COLO668 (cell line): ENCODE data around the gene MCAT.
"Not testable (repeated sequence)": the region's sequence is repeated elsewhere in the genome, so short reads cannot be mapped to it uniquely, and the experiment has no call there.

Experiments
- DNase-seq: peaks from one replicate; lab custom pipeline; 2025; ENCODE audit not compliant: unreplicated experiment; lab: John Stamatoyannopoulos, UW

Gene MCAT

DNA sequence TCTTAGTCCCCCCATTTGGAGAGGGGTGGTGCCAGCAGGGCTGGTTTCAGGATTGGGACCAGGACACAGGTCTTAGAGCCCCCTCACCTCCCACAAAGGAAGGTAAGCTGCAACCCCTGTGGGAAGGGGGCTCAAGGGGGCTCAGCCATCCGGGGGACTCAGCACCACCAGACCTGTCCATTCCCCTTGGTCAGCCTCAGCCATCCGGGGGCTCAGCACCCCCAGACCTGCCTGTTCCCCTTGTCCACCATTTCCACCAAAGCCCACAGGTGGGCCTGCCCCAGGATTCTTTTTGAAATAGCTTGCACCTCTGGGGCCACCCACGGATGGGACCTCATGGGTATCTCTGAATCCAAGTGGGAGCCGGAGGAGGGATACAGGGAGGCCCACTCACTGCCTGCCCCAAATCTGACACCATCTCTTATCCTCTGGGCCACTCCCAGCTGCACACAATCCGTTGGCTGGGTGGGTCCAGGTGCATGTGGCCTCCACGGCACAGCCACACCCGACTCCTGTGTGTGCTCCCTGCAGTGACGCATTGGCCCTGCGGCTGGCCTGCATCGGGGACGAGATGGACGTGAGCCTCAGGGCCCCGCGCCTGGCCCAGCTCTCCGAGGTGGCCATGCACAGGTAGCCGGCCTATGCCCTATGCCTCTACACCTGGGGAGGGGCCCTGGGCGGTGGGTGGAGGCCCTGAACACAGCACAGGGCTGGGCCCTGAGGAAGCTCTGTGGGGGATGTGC lies 15.9 kb downstream of the MCAT start:
- DNase-seq = peak; percentile 79

DNA sequence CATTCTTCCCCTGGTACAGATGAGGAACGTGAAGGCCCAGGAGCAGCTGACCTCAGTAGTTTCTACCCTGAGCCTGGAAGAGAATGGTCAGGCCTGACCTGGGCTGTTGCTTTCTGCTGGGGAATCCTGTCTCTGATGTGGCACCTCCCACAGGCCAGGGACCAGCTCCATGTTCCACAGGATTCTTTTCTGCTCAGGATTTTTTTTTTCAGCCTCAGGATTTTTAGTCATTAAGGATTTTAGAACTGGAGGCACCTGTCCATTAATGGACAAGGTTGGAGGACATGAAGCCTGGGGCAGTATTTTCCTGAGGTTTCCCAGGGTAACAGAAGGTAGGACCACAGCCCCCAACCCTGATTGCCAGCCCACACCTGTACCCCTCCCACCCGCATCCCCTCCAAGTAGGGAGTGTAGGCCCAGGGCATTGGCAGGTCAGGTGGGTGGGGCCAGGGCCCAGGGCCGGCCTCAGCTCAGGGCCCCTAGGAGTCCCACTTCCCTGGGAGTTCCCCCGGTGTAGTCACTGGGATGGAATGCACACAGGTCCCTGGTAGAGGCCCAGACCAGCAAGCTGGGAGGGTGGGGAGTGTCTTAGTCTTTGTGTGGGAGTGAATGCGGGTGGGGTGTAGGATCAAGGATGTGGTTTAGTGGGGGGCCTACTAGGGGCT lies 16.6 kb downstream of the MCAT start:
- DNase-seq = peak; percentile 11

DNA sequence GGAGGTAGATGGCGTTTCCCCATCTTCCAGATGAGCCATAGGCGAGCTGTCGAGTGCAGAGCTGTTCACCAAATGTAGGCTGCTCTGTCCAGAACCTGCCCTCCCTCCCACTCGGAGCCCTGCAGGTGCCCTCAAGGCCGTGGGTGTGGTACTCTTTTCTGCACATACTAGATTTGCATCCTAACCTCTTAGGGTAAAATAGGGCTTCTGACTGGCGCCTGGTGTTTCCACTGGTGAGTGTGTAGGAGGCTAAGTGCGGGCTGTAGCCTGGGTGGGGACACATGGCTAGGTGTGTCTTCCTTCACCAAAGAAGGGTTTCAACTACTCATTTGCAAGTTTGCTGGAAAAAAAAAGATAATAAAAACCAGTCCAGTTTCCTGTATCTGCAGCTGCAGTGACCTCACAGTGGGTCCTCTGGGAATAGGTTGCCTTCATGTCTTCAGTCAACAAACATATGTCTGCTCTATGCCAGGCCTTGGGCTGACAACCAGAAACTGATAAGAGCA lies 24.2 kb downstream of the MCAT start:
- DNase-seq = peak; percentile 34

DNA sequence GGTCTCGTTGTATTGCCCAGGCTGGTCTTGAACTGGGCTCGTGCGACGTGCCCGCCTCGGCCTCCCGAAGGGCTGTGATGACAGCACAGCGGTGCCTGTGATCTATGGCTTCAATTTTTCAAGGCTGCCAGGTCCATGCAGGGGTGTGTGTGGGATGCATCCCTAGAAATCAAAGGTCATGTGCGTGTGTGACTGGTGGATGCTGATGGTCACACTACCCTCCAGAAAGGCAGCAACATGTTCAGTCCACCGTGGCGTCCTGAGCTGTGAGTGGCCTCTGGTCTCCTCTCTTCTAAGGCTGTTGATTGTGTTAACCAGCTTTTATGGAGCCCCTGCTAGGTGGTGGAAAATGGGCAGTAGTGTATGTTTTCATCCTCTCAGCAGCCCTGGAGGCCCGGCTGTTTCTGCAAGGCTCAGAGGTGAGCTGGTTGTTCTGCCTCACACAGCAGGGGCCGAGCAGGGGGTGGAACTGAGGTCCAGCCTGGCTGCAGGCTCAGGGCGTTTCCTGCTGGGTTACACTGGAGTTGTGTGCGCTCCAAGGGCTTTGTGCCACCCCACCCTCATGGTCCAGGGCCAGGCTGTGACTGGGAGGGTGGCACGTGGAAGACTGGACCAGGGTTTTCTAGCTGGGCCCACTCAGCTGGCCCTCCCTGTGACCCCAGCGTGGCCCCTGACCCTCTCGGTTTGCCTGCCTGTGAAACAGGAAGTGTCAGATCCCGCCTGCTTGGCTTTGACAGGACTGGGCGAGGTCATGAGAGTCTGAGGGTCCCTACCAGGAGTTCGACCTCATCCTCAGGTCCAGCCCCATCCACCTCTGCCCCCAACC lies 25.0 kb downstream of the MCAT start:
- DNase-seq = no peak

DNA sequence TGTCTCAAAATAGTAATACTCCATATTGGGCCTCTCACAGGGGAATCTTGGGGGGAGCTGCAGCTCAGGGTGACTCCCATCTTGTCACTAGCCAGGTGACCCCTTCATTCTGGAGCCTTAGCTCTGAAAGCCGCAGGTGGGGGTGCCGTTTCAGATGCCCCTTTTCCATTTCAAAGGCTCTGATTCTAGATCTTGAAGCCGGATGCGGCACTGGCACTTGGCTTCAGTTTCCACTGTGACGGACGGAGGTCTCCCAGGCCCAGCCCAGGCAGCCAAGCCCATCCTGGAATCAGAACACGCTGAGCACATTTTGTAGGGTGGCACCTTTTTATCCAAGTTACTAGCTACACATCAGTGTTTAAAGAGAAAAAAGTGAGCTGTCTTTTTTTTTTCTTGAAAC lies 26.3 kb downstream of the MCAT start:
- DNase-seq = no peak

DNA sequence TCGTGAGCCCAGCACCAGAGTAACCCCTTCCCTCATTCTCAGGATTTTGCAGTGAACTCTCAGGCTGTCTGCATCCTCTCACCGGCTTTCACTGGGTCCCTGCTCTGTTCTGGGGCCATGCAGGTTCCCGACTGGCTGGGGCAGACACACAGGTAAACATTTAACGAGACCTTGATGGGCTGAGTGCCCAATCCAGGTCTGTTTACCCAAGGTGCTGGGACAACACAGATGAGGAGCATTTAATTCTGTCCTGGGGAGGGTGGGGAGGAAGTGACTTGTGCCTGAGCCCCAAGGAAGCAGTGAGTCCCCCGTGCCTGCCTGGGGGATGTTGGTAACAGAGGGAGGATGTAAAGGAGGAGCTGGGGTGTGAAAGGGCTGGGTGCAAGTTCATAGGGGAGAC lies 28.2 kb downstream of the MCAT start:
- DNase-seq = peak; percentile 76

DNA sequence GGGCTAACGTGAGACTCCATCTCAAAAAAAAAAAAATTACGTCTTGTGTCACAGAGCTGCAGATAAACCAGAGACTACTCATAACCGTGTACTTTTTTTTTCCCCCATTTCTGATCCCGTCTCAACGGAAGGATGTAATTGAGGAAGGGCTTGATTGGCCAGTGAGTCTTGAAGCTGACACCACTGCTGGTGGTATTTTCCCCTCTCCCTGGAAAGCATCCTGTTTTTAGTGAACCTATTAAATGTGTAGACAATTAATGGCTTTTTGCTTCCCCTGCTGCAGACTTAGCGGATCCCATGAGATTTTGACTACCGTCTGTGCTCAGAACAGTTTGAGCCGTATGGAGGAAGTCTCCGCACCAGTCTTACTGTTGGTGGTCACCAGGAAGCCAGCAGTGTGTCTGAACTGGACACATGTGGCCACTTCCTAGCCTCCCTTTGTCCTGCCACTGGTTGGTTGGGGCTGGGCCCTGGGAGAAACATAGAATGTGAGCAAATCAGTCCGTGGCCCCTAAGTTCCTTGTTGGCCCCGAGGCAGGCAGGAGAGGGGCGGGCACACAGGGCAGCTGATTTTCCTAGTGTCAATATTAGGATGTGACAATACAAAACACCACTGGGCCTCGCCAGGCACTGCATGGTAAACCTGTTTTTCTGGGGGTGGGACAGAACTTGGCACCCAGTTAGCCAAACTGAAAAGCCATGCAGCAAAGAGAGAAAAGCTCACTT lies 29.5 kb downstream of the MCAT start:
- DNase-seq = peak; percentile 76

DNA sequence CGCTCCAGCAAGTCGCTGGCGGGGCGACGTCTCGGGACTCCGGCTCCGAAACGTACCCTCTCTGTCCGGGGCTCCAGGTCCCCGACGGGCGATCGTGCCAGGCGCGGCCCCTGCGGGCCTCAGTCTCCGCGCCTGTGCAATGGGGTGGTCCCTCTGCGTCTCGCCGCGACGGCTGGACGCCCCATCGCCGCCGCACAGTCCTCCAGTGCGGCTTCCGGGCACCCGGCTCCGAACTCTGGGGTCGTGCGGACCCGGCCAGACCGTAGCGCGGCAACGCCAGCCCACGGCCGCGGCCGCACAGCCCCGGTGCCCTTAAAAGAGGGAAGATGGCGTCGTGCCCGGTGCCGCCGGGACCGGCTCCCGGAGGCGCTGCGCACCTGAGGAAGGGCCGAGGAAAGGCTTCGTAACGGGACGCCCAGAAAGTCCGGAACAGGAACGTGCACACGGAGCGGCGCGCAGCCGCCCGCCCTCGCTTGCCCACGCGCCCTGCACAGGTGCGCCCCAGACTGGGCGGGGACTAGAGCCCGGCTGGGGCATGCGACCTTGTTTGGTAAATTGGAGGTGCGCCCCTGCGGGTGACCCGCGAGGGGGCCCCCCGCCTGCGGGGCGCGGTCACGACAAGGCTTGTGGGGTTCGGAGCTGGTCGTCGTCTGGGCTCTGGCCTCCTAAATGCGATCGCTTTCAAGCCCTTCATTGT lies 32.1 kb downstream of the MCAT start:
- DNase-seq = peak; percentile 60

DNA sequence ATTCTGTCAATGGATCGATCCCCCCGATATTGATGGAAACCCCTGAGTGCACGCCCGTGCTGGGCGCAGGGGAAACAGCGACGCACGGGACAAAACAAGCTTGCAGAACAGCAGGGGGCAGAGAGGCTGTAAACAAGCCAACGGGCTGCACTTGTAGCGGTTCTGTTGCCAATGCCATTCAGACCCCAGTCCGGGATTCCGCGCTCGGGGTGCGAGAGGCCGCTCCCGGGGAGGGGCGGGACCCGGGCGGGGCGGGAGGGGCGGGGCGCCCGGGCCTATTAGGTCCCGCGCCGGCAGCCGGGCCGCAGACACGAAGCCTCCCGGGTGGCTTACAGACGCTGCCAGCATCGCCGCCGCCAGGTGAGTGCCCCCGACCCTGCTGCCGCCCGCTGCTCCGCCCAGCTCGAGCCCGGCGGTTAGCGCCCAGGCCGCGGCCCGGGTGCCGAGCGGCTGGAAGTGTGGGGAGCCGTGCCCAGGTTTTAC lies 32.7 kb downstream of the MCAT start, which contains the start of gene BIK:
Gene BIK (plus strand): TSS at position 307 of the 483 bp plus-strand sequence. CDS start 13,273 bp downstream, outside the sequence.
- peak; percentile 68 for DNase-seq

DNA sequence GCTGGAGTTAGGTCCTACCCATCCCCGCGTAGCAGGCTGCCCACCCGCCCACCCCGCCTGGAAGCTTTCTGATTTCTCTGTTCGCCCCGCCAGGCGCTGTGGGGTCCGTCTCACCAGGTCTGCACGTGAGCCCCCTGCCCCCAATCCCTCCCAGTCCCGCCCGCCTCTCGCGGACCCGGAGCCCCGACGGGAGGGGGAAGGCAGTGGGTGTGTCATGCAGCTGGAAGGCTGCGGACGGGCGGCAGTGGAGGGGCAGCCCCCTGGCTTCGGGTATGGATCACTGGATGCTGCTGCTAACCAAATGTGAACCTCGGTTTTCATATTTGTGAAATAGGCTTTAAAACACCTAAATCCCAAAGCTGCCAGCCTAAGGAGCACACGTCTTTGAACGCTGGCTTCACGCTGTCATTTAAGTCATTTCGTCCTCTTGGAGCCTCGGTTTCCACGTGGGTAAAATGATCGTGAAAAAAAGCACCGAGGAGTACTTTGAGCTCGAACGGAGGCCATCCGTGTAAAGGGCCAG lies 33.2 kb downstream of the MCAT start:
- DNase-seq = no peak

DNA sequence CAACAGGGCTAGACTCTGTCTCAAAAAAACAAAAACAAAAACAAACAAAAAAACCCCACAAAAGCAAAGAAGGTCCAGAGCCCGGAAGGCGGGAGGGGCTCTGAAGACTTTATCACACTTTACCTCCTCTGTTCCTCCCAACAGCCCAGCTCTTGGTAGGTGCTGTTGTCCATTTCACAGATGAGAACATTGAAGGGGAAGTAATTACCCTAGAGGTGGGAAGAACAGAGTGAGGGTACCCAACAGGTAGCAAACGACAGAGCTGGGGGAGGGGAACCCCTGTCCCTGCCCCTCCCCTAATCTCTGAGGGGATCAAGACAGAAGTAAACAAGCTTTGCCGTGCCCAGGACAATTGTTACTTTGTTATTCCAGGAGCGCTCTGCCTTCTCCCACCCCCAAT lies 33.7 kb downstream of the MCAT start:
- DNase-seq = no peak

DNA sequence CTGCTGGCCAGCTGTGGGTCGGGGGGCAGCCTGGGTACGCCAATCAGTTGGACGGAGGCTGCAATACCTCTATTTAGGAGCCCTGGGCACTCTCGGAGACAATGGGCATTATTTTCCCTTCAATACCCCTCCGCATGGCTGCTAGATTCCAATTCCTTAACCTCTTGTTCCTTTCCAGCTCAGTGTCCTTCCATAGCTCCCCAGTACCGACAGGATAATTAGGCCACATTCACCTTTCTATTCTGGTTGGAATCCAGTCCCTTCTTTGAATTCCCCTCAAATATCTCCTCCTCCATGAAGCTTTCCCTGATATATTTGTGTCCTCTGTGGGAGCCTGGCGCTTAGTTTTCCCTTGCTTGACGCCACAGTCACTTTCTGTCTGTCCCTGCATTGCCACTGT lies 36.9 kb downstream of the MCAT start:
- no peak for DNase-seq

DNA sequence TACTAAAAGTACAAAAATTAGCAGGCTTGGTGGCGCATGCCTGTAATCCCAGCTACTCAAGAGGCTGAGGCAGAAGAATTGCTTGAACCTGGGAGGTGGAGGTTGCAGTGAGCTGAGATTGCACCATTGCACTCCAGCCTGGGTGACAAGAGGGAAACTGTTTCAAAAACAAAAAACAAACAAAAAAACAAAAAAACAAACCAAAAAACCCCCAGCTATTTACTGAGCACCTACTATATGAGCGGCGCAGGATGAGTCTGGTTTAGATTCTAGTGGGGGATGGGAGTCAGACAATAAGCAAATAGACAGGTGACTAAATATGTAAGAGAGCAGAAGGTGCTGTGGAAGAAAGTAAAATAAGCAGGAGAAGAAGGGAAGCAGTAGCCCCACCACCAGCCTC lies 38.2 kb downstream of the MCAT start:
- not testable (repeated sequence) for DNase-seq

DNA sequence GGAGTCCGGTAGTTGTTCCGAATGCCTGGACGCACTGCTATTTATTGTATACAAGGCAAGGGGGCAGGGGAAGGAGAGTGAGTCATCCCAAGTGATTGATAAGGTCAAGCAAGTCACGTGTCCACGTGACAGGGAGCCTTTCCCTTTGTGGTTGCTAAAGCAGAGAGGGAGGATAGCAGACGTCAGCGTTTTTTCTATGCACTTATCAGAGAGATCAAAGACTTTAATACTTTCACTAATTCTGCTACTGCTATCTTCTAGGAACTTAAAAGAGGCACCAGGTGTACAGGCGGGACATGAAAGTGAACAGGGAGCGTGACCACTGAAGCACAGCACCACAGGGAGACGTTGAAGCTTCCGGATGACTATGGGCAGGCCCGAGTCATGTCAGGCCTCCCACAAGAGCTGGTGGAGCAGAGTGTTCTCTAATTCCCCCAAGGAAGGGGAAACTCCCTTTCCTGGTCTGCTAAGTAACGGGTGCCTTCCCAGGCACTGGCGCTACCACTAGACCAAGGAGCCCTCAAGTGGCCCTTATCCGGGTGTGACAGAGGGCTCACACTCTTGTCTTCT lies 39.1 kb downstream of the MCAT start:
- DNase-seq = peak; percentile 32

DNA sequence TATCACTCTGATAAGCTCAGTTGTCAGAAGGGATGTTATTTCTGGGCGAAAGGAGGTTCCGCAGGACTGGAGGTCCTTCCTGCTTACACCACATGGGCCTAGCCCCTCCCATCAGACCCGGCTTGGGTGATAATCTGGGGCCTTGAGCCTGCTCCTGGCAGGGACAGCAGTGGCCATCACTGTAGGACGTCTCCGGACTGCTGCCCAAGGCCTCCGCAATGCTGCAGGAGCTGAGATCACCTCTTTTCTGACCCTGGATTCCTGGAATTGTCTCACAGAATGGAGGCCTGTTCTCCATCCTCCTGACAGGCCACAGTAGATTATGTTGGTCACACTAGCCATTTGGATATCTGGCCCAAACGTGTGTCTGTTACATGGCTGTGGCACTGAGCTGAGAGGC lies 41.9 kb downstream of the MCAT start:
- DNase-seq = no peak

DNA sequence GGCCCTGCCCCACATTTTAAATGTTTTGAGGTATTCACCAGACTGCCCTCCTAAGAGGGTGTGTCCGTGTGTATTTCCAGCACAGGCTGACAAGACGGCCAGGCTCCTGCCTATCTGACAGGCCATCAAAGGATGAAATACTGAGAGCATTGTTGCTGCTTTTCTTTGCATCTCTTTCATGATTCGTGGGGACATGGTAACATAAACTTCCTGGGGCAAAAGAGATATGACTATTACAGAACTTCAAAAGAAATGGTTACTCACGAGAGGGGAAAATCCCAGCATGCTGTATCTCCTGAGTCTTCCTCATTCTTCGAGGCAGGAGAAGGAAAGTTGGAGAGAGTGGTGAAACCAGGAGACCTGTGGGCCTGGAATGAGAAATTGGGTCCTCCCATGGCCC lies 43.0 kb downstream of the MCAT start:
- no peak for DNase-seq

DNA sequence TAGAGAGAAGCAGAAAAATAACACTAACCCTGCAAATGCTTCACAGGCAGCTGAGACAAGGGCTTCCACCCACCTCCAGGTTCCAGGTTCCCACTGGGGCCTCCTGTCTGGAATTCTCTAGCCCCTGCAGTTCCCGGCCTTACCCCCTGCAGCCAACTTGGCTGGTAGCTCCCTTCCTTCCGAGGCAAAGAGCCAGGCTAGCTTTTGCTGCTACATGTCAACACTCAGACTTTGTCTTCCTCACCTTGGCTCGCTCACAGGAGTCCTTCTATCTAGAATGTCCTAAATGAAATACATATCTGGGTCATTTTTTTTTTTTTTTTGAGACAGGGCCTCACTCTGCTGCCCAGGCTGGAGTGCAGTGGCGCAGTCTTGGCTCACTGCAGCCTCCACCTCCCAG lies 44.1 kb downstream of the MCAT start:
- no peak for DNase-seq

DNA sequence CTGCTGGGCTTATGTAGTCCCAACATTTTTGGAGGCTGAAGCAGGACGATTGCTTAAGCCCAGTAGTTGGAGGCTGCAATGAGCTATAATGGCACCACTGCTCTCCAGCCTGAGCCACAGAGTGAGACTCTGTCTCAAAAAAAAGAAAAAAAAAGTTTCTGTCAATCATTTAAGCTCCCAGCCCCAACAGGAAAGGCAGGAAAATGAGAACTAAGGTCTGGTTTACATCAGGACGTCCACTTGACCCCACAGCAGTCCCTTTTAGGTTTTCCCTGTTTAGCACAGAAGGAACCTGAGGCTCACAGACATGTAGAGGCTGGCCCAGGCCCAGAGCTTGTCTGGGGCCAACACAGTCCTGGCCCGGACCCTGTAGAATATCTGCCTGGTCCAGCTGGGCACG lies 44.8 kb downstream of the MCAT start:
- no peak for DNase-seq

DNA sequence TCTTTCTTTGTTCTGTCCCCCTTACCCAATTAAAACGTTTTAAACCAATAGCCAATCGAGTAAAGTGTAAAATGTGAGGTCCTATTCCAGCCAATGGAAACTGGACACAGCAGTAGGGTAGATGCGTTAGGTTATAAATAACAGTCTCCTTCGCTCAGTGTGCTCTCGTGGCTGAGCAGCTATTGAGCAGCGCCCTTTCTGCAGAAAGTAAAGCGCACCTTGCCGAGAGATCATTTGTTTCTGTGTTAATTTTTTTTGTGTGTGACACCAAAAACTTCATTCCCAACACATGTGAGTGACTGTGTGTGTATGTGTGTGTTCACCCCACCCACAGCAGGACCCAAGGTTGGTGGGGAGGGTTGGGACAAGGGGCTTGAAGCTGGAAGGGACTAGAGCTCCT lies 46.8 kb downstream of the MCAT start:
- DNase-seq = no peak

DNA sequence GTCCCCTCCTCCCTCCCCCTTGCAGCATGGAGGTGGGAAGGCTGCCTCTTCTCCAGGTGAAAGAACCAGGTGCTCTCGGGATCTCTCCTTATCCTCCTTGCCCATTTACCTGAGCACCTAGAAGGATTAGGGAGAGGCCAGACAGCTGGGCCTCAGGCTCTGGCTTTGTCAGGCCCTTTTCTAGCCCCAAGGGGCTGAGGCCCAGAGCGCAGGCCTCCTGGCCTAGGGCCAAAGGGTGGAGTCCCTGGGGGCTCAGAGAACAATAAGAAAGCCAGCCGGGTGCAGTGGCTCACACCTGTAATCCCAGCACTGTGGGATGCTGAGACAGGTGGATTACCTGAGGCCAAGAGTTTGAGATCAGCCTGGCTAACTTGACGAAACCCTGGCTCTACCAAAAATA lies 48.6 kb downstream of the MCAT start:
- peak; percentile 69 for DNase-seq
